ENCODE measurements around the gene FAM13A. TPM values are rescaled to one million over a fixed set of nuclear protein-coding genes. Genes with fewer than 3 reads are reported as not detected.

The FAM13A gene
- total and polyA plus RNA-seq, 2 of the 8 experiments (the other 6 are each of a cell fraction or from before 2014, with no cell fraction given) = 7.1 to 16.5 TPM

DNA sequence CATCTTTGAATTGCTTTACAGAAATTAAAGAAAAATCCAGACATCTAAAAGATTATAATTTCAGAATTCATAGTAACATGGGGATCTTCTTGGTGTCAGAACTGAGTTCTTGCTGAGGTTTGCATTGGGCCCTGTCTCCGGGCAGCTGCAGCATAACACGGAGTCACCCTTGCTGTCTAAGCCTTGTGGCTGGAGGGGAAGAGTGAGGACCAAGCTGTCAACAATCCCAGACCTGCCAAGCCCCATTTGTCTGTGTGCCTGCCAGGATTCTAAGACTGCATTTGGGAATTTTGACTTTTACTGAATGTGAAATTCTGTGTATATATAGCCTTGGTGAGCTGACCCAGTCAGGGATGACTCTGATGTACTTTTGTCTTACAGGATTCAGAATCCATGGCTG, 334.2 kb downstream of the FAM13A start:
- H3K9me3 ChIP-seq (ENCODE audit: insufficient read depth in 2 of 2, low read depth in 1 of 2, low read length in 1 of 2) = peaks cover 0 to 3% of the 10 kb centered on the region in 2 experiments; a peak in 1 of 4 replicates
- H2BK20ac ChIP-seq (ENCODE audit: low read length) = no peak overlapping the region
- no peak overlapping the region for H3K14ac ChIP-seq (ENCODE audit: insufficient read length)
- no peak overlapping the region for H3K4me2 ChIP-seq (ENCODE audit: insufficient read depth in 1 of 2, low read depth in 2 of 2, low read length in 2 of 2)
- H3K4me3 ChIP-seq (ENCODE audit: extremely low read depth in 1 of 4, insufficient read depth in 2 of 4, low read depth in 3 of 4, low read length in 4 of 4) = no peak overlapping the region
- ChIA-PET CTCF (ENCODE audit: partially characterized antibody) (interaction anchor here (1.3 kb wide), 1 partner anchor 17 kb away, joined by 8 read pairs; no protein-coding TSS in a partner anchor), POLR2A (ENCODE audit: partially characterized antibody) (interaction anchor here (1.2 kb wide), 1 partner anchor 9 kb away, joined by 3 read pairs; no protein-coding TSS in a partner anchor)
- WGBS, 2 experiments (ENCODE audit: extremely low coverage in 1 of 2, insufficient coverage in 1 of 2, insufficient read length in 1 of 2, insufficient replicate concordance in 2 of 2, low coverage in 1 of 2, low lambda C conversion rate in 2 of 2, missing lambda C conversion rate in 1 of 2) = 94% methylated on average over 2 of the region's 2 CpGs; no CpG with 5 or more reads in 1 of the 2 experiments
- no peaks in the 10 kb centered on the region for H3K79me1 ChIP-seq (ENCODE audit: low read depth, low read length)
- H3K9ac ChIP-seq (replicated peaks in 1 of 4; ENCODE audit: extremely low read depth in 1 of 4, low read depth in 3 of 4, low read length in 3 of 4) = no peak overlapping the region
- no peak overlapping the region for H2BK120ac ChIP-seq (replicated peaks; ENCODE audit: low read depth, low read length)
- no peak overlapping the region for H3K23ac ChIP-seq (ENCODE audit: insufficient read length)
- no peak overlapping the region for H2BK15ac ChIP-seq (ENCODE audit: low read length)
- H2AFZ ChIP-seq (ENCODE audit: low read length) = no peak overlapping the region
- H4K8ac ChIP-seq (ENCODE audit: extremely low read depth, insufficient read depth, low read length) = no peak overlapping the region
- no peaks in the 10 kb centered on the region for H3K27me3 ChIP-seq (replicated peaks in 1 of 4; ENCODE audit: control insufficient read depth in 3 of 4, extremely low read depth in 1 of 4, insufficient read depth in 3 of 4, low read length in 3 of 4)
- no peak for DNase-seq (ENCODE audit: low read depth in 1 of 2, low spot score in 2 of 2)
- H4K91ac ChIP-seq (replicated peaks; ENCODE audit: insufficient read length, low read length) = no peak overlapping the region
- H2AK5ac ChIP-seq (ENCODE audit: low read depth, low read length) = no peak overlapping the region
- H3K79me2 ChIP-seq (ENCODE audit: control insufficient read depth in 1 of 2, insufficient read depth in 2 of 2, low read length in 2 of 2) = no peaks in the 10 kb centered on the region
- no peaks in the 10 kb centered on the region for H3K23me2 ChIP-seq (ENCODE audit: low read depth, low read length)
- H2BK5ac ChIP-seq (ENCODE audit: low read depth, low read length) = no peak overlapping the region
- no peak overlapping the region for H2BK12ac ChIP-seq (ENCODE audit: low read depth, low read length)
- H3K27ac ChIP-seq (ENCODE audit: low read depth, low read length) = no peak overlapping the region
- H4K5ac ChIP-seq (ENCODE audit: insufficient read length, low read depth, low read length) = no peak overlapping the region
- peaks cover 0 to 4% (median 1%) of the 10 kb centered on the region in 4 experiments; a peak in 2 of 7 replicates for H3K4me1 ChIP-seq (replicated peaks in 1 of 4; ENCODE audit: control insufficient read depth in 3 of 4, insufficient read depth in 4 of 4, low read length in 3 of 4)
- H3K36me3 ChIP-seq (ENCODE audit: control insufficient read depth in 2 of 4, insufficient read depth in 4 of 4, low read length in 3 of 4) = peaks cover 0 to 7% (median 2%) of the 10 kb centered on the region in 4 experiments; a peak in 3 of 8 replicates
- H3K56ac ChIP-seq (replicated peaks; ENCODE audit: insufficient read length, low read depth, low read length) = no peak overlapping the region
- FAIRE-seq = no peak
- H3K4ac ChIP-seq (replicated peaks; ENCODE audit: insufficient read length, low read depth, low read length) = no peak overlapping the region
- H3K18ac ChIP-seq (ENCODE audit: extremely low read depth, low read length) = no peak overlapping the region
- H4K20me1 ChIP-seq (replicated peaks in 1 of 2; ENCODE audit: control insufficient read depth in 1 of 2, insufficient read depth in 2 of 2, low read length in 2 of 2) = no peaks in the 10 kb centered on the region
- TF ChIP-seq BCL11A (IDR thresholded peaks at IDR 0.05; ENCODE audit: low read depth in 2 of 2, low read length in 2 of 2) (no peak), CBX5 (IDR thresholded peaks at IDR 0.05; ENCODE audit: low read depth, low read length) (no peak), JUND (IDR thresholded peaks at IDR 0.05; ENCODE audit: low read length) (no peak), SIN3A (conservative IDR thresholded peaks at IDR 0.05 in 1 of 2, IDR thresholded peaks at IDR 0.05 in 1 of 2; ENCODE audit: low read depth in 1 of 2, low read length in 2 of 2) (no peak), POLR2AphosphoS5 (IDR thresholded peaks at IDR 0.05; ENCODE audit: low read depth, low read length) (no peak), EP300 (IDR thresholded peaks at IDR 0.05; ENCODE audit: borderline replicate concordance in 1 of 2, low read depth in 2 of 2, low read length in 2 of 2) (no peak), RFX5 (IDR thresholded peaks at IDR 0.05; ENCODE audit: borderline replicate concordance, low read depth, low read length) (no peak)
- TF ChIP-seq, protein P1, sequence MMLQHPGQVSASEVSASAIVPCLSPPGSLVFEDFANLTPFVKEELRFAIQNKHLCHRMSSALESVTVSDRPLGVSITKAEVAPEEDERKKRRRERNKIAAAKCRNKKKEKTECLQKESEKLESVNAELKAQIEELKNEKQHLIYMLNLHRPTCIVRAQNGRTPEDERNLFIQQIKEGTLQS (IDR thresholded peaks at IDR 0.05; ENCODE audit: insufficient read depth, low read depth, low read length) = no peak

All from H1 (cell line).